ENCODE data around the gene RNF181.
"Not testable (repeated sequence)": the region's sequence is repeated elsewhere in the genome, so short reads cannot be mapped to it uniquely, and the experiment has no call there.

The RNF181 gene

GRCh38 chr2:85577386-85578242 is 17.9 kb upstream of the RNF181 start, which contains the start of gene VAMP8:
TSS of gene VAMP8 (plus strand) at chr2:85577586. CDS start at chr2:85577647, 61 bp downstream.
- no peak for DNase-seq

GRCh38 chr2:85578243-85579180 is 17.0 kb upstream of the RNF181 start:
- no peak for DNase-seq

DNA sequence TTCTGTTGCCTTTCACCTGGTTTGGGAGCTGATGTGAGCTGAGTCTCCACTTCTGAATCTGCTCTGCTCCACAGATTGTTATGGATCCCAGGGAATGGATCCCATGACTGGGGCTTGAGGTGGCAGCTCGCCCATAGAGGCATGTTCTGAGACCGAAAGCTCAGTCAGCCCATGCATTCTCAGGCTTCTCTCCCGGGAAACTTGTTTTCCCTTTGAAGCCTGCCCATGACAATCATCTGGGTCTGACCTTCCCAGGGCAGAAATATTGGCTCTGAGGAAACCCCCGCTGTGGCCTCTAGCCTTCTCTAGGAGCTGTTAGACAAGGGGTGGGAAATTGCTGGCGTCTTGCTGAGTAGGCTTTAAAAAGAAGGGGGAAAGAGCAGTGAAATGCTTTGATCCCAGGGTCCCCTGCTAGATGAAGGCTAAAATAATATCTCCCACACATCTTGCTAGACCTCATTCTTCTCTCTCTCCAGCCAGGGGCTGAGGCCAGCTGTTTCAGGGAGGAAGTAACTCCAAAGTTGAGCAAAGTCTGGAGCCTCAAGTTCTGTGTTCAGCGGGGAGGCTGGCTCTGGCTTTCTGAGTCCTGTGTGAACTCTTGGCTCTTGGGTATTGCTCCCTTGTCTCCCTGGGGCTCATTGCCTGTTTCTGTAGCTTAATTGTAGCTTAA is 16.1 kb upstream of the RNF181 start:
- DNase-seq = no peak

DNA sequence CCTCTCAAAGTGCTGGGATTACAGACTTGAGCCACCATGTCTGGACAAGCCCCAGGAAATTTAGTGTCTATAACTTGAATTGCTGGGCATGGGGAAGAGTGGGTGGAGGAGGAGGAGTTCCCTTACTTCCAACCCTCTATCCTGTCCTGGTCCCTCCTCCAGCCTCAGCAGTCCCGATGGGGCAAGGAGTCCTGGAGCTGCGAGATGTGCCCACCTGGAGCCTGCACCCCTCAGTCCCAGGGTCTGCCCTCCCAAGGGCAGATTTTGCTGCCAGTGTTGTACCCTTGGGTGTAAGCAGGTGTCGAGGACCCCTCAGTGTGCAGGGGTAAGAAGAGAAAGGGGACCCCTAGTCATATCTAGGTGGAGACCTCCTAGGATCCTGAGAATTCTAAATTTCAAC is 15.3 kb upstream of the RNF181 start:
- no peak for DNase-seq

- no peak for DNase-seq
Measured at GRCh38 chr2:85582492-85582891, 13.1 kb upstream of the RNF181 start.

DNA sequence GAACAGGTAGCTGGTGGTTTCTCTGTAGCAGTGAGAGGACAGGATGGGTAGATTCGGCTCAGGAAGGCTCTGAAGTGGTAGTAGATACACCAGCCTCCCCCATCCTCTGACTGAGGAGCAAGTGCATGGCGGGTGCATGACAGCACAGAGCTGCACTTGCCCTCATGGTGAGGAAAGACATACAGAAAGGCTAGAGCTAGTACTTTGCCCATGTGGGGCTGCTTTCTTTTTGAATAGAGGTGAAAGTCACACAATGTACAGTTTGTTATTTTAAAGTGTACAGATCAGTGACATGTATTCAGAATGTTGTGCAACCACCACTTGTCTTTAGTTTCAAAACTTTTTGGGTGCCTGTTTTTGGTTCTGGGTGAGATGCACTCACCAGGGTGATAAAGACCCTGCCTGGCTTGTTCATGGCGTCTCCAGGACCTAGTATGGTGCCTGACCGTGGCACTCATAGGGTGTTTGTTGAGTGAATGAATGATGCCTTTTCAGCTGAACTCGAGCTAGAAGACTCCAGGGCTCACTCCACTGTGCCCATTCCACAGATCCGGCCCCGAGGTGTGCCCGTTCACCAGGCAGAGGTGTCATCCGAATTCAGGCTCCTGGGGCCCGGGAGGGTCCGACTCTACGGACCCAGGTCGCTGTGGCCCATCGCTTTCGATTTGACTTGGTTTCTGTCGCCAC is 11.7 kb upstream of the RNF181 start:
- no peak for DNase-seq

DNA sequence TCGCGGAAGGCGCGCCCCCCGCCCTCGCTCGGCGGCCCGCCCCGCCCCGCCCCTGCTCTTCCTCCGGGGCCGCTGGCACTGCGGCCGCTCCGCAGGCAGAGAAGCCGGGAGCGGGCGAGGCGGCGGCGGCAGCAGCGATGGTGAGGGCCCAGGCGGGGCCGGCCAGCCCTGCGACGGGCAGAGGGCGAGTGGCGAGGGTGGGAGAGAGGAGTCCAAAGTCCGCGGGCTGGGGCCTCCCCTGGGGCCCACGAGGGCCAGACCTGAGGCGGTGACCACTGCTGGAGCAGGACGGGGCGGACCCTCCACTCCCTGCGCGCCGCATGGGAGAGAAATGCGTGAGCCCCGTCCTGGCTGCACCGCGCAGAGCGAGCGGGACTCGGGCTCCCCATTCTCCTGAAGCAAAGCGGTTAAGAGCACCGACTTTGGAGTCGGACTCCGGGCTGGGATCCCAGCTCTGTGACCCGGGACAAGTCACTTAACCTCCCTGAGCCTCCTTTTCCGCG is 11.1 kb upstream of the RNF181 start, which contains the start of gene VAMP5:
TSS of gene VAMP5 (plus strand) at position 78 of the 503 bp plus-strand sequence. CDS start at position 138, 60 bp downstream.
- DNase-seq = no peak

DNA sequence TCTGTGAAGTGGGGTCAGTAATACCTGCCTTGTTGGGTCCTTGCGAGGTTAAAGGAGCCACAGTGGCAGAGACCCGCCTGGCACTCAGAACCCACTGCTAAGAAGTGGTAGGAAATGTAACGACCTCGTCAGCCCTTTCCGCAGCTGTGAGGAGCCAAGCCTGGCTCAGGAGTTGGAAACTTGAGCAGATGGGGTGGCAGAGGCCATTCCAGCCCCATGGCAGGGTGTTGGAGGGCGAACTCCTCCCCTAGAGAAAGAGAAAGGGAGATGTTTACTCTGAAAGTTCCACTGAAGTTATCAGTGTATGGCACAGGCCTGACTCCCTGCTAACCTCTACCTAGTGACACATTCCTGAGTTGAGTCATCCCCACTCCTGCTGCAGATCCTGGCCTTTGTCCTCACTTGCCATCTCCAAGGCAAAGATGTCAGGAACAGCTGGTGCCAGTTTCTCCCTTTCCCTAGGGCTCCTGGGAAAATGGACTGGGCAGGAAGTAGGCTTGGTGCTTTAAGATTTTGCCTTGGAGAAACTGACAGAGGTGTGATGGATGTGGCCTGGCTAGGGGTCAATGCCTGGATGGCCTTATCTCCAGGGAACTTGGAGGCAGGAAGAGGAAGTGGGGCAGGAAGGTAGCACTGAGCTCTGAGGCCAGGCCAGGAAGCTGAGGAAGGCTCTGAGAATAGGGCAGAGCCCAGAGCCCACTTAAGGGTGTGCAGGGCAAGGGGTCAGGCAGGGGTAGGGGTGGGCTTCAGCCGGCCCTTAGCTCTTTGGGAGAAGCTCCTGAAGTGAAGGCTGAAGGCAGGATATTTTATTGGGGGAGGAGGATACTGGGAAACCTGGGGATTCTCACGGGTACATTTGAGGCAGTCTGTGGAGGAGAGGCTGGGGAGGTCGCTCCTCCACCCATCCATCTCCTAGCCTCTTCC is 10.4 kb upstream of the RNF181 start:
- DNase-seq = no peak

- DNase-seq = no peak
Measured at GRCh38 chr2:85585781-85586105, 9.8 kb upstream of the RNF181 start.

DNA sequence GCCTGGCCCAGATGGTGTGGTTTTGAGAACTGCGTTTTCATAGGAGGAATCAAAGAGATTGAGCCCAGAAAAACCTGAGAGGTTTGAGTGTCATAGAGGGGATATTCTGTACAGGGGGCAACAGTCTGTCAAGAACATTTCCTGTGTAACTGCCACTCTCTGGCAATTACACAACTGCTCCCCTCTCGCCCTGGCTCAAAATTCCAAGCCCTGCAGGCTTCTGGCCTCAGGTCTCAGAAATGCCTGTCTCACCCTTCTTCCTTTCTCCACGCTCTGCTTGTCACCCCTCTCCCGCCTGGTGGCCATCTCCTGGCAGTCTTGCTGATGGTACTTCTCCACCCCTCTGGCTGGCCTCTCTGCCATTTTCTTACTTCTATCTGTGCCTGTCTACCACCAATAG is 7.3 kb upstream of the RNF181 start:
- DNase-seq = no peak

DNA sequence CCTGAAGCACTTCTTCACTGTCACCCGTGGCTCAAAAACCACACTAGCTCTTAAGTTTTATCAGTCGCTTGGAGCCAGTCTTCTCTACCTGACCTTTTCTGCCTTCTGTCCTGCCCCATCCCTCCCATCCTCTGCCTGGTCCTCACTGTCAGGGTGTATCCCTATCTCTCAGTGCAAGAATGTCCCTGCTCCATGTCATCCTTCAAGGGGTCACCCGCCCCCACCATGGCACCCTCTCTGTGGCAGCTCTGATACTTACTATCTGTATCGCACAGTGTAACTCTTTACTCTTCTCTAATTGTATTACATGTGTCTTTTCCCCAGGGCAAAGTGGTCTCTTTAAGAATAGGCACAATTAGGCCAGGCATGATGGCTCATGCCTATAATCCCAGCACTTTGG is 6.9 kb upstream of the RNF181 start:
- no peak for DNase-seq

DNA sequence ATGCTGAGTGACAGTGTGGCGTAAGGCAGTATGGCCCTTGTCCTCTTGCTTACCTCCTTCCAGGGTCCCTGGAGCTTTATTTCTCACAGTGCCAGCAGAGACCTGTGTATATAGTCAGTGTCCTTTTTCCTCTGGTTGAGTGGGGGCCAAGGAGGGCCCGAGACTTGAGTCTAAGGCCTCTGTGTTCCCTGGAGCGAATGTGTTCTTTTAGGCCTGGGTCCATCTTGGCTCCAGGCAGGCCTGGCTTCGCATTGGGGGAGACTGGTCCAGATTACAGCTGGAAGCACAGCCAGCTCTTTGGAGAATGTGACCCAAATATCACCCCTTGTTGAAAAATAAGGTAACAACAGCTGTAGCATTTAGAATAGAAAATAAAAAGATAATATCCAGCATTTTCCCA is 6.4 kb upstream of the RNF181 start:
- no peak for DNase-seq

GRCh38 chr2:85589982-85590791 is 5.4 kb upstream of the RNF181 start:
- DNase-seq = no peak

DNA sequence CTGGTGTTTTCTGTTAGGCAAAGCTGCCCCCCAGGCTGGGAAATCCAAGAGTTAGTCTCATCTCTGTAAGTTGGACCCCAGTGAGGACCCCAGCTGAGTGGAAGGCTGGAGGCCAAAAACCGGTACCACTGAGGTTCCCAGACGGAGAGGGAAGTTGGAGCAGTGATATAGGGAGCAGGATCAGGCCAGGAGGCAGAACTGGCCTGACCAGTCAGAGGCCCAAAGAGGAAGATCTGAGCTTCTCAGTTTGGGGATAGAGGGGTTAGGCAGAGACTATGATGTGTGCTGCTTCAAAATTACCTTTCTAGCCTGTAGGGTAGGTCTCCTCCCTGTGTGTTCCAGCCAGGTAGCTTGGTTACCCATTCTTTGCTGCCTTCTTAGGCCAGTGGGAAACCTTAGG is 4.6 kb upstream of the RNF181 start:
- no peak for DNase-seq

DNA sequence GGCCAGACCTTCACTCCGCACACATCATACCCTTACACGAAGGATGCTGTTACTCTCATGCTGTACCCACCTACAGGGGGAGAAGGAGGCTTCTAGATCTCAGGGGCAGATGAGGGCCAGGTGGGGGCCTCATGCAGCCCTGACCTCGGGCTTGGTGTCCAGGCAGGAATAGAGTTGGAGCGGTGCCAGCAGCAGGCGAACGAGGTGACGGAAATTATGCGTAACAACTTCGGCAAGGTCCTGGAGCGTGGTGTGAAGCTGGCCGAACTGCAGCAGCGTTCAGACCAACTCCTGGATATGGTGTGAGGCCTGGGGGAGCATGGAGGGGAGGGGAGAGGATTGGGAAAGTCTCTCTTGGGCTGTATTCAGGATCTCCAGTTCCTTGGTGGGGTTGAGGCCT is 4.0 kb upstream of the RNF181 start:
- DNase-seq = no peak

GRCh38 chr2:85592299-85592698 is 3.2 kb upstream of the RNF181 start:
- not testable (repeated sequence) for DNase-seq

DNA sequence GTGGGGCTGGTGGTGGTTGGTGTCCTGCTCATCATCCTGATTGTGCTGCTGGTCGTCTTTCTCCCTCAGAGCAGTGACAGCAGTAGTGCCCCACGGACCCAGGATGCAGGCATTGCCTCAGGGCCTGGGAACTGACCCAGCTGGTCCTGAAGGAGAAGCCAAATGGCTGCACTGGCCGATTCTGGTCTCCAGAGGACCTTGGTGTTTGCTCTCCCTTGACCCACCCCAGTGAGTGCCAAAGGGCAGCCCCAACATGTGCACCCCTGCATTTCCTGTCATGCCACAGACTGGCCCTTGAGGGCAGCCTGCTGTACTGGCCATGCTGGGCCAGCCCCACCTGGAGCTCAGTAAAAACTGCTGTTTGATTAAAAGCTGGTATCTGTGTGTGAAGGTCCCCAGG is 2.5 kb upstream of the RNF181 start:
- DNase-seq = no peak

GRCh38 chr2:85594715-85595300 is 737 bp upstream of the RNF181 start:
- DNase-seq = no peak

DNA sequence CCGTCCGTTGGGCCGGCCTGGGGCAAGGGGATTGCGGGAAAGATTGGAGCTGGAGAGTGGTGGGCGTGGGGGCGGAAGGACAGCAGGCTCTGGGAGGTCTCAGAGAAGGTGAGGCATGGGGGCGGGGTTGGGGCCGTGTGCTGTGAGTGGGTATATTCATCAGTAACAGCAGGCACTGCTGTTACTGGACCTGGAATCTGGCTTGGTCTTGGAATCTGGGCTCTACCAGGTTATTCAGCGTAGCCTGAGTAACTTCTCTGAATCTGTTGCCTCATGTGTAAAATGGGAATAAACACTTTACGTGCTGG is 435 bp downstream of the RNF181 start:
- no peak for DNase-seq

DNA sequence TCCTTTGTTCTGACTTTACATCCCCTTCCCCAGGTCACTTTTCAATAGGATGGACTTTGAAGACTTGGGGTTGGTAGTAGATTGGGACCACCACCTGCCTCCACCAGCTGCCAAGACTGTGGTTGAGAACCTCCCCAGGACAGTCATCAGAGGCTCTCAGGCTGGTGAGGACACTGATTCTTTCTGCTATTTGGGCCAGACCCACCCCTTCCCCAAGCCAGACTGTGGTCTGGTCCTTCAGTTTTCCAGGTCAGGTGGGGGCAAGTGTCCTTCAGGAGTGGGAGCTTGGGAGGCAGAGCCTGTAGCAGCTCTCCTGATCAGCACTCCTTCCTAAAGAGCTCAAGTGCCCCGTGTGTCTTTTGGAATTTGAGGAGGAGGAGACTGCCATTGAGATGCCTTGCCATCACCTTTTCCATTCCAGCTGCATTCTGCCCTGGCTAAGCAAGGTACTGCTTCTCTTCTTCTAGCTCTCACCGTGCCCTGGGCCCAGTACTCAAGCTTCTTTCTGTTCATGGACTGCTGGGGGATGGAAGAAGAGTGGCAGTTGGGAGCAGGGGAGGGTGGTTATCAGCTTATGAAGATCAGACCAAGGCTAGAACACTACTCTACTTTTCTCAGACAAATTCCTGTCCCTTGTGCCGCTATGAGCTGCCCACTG is 1.1 kb downstream of the RNF181 start:
- DNase-seq = no peak

Measured in NCI-H345 (cell line).